Fibroblast of lung (primary cell): ENCODE results near the gene THEMIS2.

Experiments
- EZH2 ChIP-seq: IDR thresholded peaks from 2 replicates; pipeline ENCODE4 v1.5.1; 2012; ENCODE audit warnings: low read length, control low read depth, mild to moderate bottlenecking; ENCODE audit errors: missing control alignments
- TF ChIP-seq, protein P1 (sequence below), 2 donors: IDR thresholded peaks in 1 of 2; conservative IDR thresholded peaks in 1 of 2; 1 replicate in 1 of 2; 2 replicates in 1 of 2; pipeline ENCODE4 v1.5.1; 2011 to 2012; ENCODE audit warnings: low read length in 2 of 2, control low read depth in 1 of 2, inconsistent platforms in 1 of 2, low read depth in 1 of 2, mild to moderate bottlenecking in 1 of 2

GRCh38 chr1:27873671-27874384 lies 1.5 kb downstream of the THEMIS2 start:
- TF ChIP-seq, protein P1, sequence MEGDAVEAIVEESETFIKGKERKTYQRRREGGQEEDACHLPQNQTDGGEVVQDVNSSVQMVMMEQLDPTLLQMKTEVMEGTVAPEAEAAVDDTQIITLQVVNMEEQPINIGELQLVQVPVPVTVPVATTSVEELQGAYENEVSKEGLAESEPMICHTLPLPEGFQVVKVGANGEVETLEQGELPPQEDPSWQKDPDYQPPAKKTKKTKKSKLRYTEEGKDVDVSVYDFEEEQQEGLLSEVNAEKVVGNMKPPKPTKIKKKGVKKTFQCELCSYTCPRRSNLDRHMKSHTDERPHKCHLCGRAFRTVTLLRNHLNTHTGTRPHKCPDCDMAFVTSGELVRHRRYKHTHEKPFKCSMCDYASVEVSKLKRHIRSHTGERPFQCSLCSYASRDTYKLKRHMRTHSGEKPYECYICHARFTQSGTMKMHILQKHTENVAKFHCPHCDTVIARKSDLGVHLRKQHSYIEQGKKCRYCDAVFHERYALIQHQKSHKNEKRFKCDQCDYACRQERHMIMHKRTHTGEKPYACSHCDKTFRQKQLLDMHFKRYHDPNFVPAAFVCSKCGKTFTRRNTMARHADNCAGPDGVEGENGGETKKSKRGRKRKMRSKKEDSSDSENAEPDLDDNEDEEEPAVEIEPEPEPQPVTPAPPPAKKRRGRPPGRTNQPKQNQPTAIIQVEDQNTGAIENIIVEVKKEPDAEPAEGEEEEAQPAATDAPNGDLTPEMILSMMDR (conservative IDR thresholded peaks at IDR 0.05 in 1 of 2, IDR thresholded peaks at IDR 0.05 in 1 of 2; ENCODE audit: low read depth in 1 of 2, low read length in 2 of 2), result no peak
- no peak for TF ChIP-seq EZH2
